NT2/D1 (cell line): Measurements from ENCODE around the gene LDLRAD4.

Source experiments
- YY1 ChIP-seq: IDR thresholded peaks from 2 replicates; pipeline ENCODE4 v1.6.1; 2011; ENCODE audit not compliant: insufficient read length, insufficient read depth
- ZNF274 ChIP-seq: IDR thresholded peaks from 2 replicates; pipeline ENCODE4 v1.6.1; 2011; ENCODE audit warnings: mild to moderate bottlenecking, low read depth, low read length

- TF ChIP-seq ZNF274 (no peak), YY1 (no peak)
These were observed 156.1 kb downstream of the LDLRAD4 start for GRCh38 chr18:13374468-13375301.
